Measurements from ENCODE around the gene TAS2R38. TPM values are rescaled to one million over a fixed set of nuclear protein-coding genes. Genes with fewer than 3 reads are reported as not detected.

Gene TAS2R38
- total RNA-seq, 1 experiment from 2014 or later, result not detected

DNA sequence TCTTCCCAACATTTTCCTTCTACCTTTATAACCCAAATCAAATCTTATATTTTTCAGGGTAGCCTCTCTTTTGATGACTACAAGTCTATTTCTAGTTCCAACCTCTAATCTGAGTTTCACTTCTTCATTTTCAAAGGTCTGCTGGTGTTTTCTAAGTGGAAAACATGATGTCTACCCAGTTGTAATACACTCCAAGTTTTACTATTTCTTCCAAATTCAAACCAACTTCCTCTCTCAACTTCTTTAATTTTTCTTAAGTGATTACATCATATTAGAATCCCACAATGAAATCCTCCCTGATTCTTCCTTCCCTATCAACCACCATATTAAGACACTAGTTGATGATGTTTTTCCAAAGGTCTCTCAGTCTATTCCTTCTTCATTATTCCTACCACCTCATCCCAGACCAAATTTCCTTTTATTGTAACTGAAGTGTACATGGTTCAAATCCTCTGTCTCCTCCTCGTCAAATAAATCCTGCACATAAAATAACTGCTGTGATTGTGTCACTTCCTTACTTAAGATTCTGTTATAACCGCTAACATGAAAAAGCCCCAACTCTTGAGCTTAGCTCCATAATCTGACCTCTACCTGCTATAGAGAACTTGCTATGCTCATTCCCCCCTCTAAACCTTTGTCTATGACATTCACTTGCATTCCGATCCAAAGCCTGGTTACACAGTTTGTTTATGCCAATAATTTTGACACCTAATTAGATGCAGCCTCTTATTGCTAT, 12.7 kb downstream of the TAS2R38 start:
- H3K4me3 Mint-ChIP-seq, result no peak overlapping the region
- no peaks in the 10 kb centered on the region for H3K27me3 Mint-ChIP-seq (ENCODE audit: low read depth)
- H3K36me3 Mint-ChIP-seq, result no peaks in the 10 kb centered on the region
- POLR2A ChIA-PET, result no interaction called here
- TF ChIP-seq, protein P1, sequence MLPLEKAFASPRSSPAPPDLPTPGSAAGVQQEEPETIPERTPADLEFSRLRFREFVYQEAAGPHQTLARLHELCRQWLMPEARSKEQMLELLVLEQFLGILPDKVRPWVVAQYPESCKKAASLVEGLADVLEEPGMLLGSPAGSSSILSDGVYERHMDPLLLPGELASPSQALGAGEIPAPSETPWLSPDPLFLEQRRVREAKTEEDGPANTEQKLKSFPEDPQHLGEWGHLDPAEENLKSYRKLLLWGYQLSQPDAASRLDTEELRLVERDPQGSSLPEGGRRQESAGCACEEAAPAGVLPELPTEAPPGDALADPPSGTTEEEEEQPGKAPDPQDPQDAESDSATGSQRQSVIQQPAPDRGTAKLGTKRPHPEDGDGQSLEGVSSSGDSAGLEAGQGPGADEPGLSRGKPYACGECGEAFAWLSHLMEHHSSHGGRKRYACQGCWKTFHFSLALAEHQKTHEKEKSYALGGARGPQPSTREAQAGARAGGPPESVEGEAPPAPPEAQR (CRISPR knock-in tag; IDR thresholded peaks at IDR 0.05), result no peak
- no peak for TF ChIP-seq MAX (CRISPR knock-in tag; IDR thresholded peaks at IDR 0.05)
- TF ChIP-seq NFYB (CRISPR knock-in tag; conservative IDR thresholded peaks at IDR 0.05; ENCODE audit: low read depth), result no peak
- TF ChIP-seq KAT7 (CRISPR knock-in tag; IDR thresholded peaks at IDR 0.05; ENCODE audit: borderline replicate concordance), result no peak
- TF ChIP-seq, protein P2, sequence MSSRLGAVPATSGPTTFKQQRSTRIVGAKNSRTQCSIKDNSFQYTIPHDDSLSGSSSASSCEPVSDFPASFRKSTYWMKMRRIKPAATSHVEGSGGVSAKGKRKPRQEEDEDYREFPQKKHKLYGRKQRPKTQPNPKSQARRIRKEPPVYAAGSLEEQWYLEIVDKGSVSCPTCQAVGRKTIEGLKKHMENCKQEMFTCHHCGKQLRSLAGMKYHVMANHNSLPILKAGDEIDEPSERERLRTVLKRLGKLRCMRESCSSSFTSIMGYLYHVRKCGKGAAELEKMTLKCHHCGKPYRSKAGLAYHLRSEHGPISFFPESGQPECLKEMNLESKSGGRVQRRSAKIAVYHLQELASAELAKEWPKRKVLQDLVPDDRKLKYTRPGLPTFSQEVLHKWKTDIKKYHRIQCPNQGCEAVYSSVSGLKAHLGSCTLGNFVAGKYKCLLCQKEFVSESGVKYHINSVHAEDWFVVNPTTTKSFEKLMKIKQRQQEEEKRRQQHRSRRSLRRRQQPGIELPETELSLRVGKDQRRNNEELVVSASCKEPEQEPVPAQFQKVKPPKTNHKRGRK (CRISPR knock-in tag; IDR thresholded peaks at IDR 0.05; ENCODE audit: borderline replicate concordance), result no peak
- DNase-seq (ENCODE audit: low spot score), result no peak
- peaks cover 11% of the 10 kb centered on the region for H3K9me3 Mint-ChIP-seq
- CTCF ChIA-PET, result no interaction called here
- no peak overlapping the region for H3K27ac Mint-ChIP-seq
- H3K4me1 Mint-ChIP-seq, result no peaks in the 10 kb centered on the region
- ATAC-seq, result no peak

DNA sequence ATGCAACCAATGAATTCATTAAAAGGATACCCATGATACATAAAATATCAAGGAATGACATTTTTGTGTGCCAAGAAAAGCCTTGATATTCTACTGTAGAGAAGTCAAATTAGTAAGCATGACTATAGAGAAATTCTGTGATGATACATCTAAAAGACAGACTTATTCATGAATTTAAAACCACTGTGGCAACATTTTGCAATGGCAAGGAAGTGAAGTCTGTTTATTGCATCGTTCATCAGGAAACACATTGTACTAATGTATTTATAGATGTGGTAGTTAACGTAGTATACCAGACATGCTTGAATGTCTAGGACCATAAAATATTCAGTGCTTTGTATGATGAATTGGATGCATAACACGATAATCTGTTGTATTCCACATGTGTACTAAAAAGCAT, 17.5 kb downstream of the TAS2R38 start:
- ChIA-PET CTCF (no interaction called here), POLR2A (no interaction called here)

More for the DNA sequence above, 17.5 kb downstream of the TAS2R38 start:
- Mint-ChIP-seq H3K27ac (no peak overlapping the region), H3K4me1 (peaks cover 9% of the 10 kb centered on the region), H3K9me3 (no peaks in the 10 kb centered on the region), H3K4me3 (no peak overlapping the region), H3K27me3 (ENCODE audit: low read depth) (no peaks in the 10 kb centered on the region), H3K36me3 (no peaks in the 10 kb centered on the region)
- TF ChIP-seq PRRX2 (CRISPR knock-in tag; IDR thresholded peaks at IDR 0.05) (no peak), ESRRA (CRISPR knock-in tag; IDR thresholded peaks at IDR 0.05; ENCODE audit: borderline replicate concordance) (no peak), GABPB1 (CRISPR knock-in tag; IDR thresholded peaks at IDR 0.05) (no peak), NFYB (CRISPR knock-in tag; conservative IDR thresholded peaks at IDR 0.05; ENCODE audit: low read depth) (no peak), ZNF281 (CRISPR knock-in tag; IDR thresholded peaks at IDR 0.05) (no peak), FOXK1 (CRISPR knock-in tag; IDR thresholded peaks at IDR 0.05) (no peak), SMAD3 (CRISPR knock-in tag; IDR thresholded peaks at IDR 0.05; ENCODE audit: borderline replicate concordance) (no peak), ZNF219 (CRISPR knock-in tag; IDR thresholded peaks at IDR 0.05; ENCODE audit: borderline replicate concordance) (no peak), NR3C1 (CRISPR knock-in tag; conservative IDR thresholded peaks at IDR 0.05; ENCODE audit: low read depth) (no peak), GRHL2 (CRISPR knock-in tag; IDR thresholded peaks at IDR 0.05; ENCODE audit: insufficient replicate concordance, severe bottlenecking) (no peak), IRF1 (CRISPR knock-in tag; IDR thresholded peaks at IDR 0.05) (no peak)
- TF ChIP-seq, protein P3, sequence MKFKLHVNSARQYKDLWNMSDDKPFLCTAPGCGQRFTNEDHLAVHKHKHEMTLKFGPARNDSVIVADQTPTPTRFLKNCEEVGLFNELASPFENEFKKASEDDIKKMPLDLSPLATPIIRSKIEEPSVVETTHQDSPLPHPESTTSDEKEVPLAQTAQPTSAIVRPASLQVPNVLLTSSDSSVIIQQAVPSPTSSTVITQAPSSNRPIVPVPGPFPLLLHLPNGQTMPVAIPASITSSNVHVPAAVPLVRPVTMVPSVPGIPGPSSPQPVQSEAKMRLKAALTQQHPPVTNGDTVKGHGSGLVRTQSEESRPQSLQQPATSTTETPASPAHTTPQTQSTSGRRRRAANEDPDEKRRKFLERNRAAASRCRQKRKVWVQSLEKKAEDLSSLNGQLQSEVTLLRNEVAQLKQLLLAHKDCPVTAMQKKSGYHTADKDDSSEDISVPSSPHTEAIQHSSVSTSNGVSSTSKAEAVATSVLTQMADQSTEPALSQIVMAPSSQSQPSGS (CRISPR knock-in tag; IDR thresholded peaks at IDR 0.05; ENCODE audit: borderline replicate concordance, low read depth), result no peak
- TF ChIP-seq, protein P4, sequence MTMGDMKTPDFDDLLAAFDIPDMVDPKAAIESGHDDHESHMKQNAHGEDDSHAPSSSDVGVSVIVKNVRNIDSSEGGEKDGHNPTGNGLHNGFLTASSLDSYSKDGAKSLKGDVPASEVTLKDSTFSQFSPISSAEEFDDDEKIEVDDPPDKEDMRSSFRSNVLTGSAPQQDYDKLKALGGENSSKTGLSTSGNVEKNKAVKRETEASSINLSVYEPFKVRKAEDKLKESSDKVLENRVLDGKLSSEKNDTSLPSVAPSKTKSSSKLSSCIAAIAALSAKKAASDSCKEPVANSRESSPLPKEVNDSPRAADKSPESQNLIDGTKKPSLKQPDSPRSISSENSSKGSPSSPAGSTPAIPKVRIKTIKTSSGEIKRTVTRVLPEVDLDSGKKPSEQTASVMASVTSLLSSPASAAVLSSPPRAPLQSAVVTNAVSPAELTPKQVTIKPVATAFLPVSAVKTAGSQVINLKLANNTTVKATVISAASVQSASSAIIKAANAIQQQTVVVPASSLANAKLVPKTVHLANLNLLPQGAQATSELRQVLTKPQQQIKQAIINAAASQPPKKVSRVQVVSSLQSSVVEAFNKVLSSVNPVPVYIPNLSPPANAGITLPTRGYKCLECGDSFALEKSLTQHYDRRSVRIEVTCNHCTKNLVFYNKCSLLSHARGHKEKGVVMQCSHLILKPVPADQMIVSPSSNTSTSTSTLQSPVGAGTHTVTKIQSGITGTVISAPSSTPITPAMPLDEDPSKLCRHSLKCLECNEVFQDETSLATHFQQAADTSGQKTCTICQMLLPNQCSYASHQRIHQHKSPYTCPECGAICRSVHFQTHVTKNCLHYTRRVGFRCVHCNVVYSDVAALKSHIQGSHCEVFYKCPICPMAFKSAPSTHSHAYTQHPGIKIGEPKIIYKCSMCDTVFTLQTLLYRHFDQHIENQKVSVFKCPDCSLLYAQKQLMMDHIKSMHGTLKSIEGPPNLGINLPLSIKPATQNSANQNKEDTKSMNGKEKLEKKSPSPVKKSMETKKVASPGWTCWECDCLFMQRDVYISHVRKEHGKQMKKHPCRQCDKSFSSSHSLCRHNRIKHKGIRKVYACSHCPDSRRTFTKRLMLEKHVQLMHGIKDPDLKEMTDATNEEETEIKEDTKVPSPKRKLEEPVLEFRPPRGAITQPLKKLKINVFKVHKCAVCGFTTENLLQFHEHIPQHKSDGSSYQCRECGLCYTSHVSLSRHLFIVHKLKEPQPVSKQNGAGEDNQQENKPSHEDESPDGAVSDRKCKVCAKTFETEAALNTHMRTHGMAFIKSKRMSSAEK (CRISPR knock-in tag; IDR thresholded peaks at IDR 0.05; ENCODE audit: borderline replicate concordance), result no peak
- TF ChIP-seq, protein P5, sequence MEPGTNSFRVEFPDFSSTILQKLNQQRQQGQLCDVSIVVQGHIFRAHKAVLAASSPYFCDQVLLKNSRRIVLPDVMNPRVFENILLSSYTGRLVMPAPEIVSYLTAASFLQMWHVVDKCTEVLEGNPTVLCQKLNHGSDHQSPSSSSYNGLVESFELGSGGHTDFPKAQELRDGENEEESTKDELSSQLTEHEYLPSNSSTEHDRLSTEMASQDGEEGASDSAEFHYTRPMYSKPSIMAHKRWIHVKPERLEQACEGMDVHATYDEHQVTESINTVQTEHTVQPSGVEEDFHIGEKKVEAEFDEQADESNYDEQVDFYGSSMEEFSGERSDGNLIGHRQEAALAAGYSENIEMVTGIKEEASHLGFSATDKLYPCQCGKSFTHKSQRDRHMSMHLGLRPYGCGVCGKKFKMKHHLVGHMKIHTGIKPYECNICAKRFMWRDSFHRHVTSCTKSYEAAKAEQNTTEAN (CRISPR knock-in tag; IDR thresholded peaks at IDR 0.05), result no peak
- no peak for ATAC-seq
- DNase-seq (ENCODE audit: low spot score), result no peak

Data from WTC11 (cell line).